ENCODE measurements around the gene HTR3E.

Gene HTR3E

GRCh38 chr3:184096811-184097383 lies at the start of gene HTR3E:
Gene HTR3E (plus strand): TSS chr3:184097064. CDS start chr3:184097530, 466 bp downstream.
- no peak within 1 kb of the TSS for H3K4me3 ChIP-seq (ENCODE audit: low read depth, low read length)
- no peak for TF ChIP-seq CTCF (IDR thresholded peaks at IDR 0.05; ENCODE audit: borderline replicate concordance, insufficient read depth, low read depth, low read length)

GRCh38 chr3:184050217-184050847 lies 46.5 kb upstream of the HTR3E start:
- no peak for TF ChIP-seq CTCF (IDR thresholded peaks at IDR 0.05; ENCODE audit: borderline replicate concordance, insufficient read depth, low read depth, low read length)
- H3K4me3 ChIP-seq (ENCODE audit: low read depth, low read length): no peak overlapping the region

- TF ChIP-seq CTCF (IDR thresholded peaks at IDR 0.05; ENCODE audit: borderline replicate concordance, insufficient read depth, low read depth, low read length): no peak
- H3K4me3 ChIP-seq (ENCODE audit: low read depth, low read length): no peak within 1 kb of the TSS
Observed at GRCh38 chr3:184052767-184053166, 44.1 kb upstream of the HTR3E start, which contains the start of gene HTR3C. Gene HTR3C (plus strand): TSS chr3:184053047. CDS start chr3:184053081, 34 bp downstream.

- H3K4me3 ChIP-seq (ENCODE audit: low read depth, low read length): no peak overlapping the region
- TF ChIP-seq CTCF (IDR thresholded peaks at IDR 0.05; ENCODE audit: borderline replicate concordance, insufficient read depth, low read depth, low read length): no peak
Observed at GRCh38 chr3:184058029-184058428, 38.8 kb upstream of the HTR3E start.

GRCh38 chr3:184059424-184059823 lies 37.4 kb upstream of the HTR3E start:
- no peak overlapping the region for H3K4me3 ChIP-seq (ENCODE audit: low read depth, low read length)
- no peak for TF ChIP-seq CTCF (IDR thresholded peaks at IDR 0.05; ENCODE audit: borderline replicate concordance, insufficient read depth, low read depth, low read length)

- no peak overlapping the region for H3K4me3 ChIP-seq (ENCODE audit: low read depth, low read length)
- no peak for TF ChIP-seq CTCF (IDR thresholded peaks at IDR 0.05; ENCODE audit: borderline replicate concordance, insufficient read depth, low read depth, low read length)
Observed at GRCh38 chr3:184062637-184063036, 34.2 kb upstream of the HTR3E start.

- no peak for TF ChIP-seq CTCF (IDR thresholded peaks at IDR 0.05; ENCODE audit: borderline replicate concordance, insufficient read depth, low read depth, low read length)
- H3K4me3 ChIP-seq (ENCODE audit: low read depth, low read length): no peak overlapping the region
Observed at GRCh38 chr3:184066211-184066610, 30.7 kb upstream of the HTR3E start.

Data from GM12875 (cell line).